Inflammatory macrophage (primary cell): ENCODE data around the gene CDSN.
A peak's percentile ranks its signal among the peaks of the same experiment; 100 is the strongest.
"Not testable (repeated sequence)": the region's sequence is repeated elsewhere in the genome, so short reads cannot be mapped to it uniquely, and the experiment has no call there.

Experiments used
- DNase-seq, 2 donors: peaks; one replicate each; pipeline ENCODE4 v3.0.0-alpha.2; 2020 to 2022
- total RNA-seq, 18 experiments: gene quantifications; one replicate each; lab custom pipeline; 2026; ENCODE audit warnings: mixed read lengths in 6 of 18, inconsistent platforms in 2 of 18; lab: John Stamatoyannopoulos, UW

Gene CDSN
- 0 to 0.03 (median 0) reads per million in 18 experiments for total RNA-seq

DNA sequence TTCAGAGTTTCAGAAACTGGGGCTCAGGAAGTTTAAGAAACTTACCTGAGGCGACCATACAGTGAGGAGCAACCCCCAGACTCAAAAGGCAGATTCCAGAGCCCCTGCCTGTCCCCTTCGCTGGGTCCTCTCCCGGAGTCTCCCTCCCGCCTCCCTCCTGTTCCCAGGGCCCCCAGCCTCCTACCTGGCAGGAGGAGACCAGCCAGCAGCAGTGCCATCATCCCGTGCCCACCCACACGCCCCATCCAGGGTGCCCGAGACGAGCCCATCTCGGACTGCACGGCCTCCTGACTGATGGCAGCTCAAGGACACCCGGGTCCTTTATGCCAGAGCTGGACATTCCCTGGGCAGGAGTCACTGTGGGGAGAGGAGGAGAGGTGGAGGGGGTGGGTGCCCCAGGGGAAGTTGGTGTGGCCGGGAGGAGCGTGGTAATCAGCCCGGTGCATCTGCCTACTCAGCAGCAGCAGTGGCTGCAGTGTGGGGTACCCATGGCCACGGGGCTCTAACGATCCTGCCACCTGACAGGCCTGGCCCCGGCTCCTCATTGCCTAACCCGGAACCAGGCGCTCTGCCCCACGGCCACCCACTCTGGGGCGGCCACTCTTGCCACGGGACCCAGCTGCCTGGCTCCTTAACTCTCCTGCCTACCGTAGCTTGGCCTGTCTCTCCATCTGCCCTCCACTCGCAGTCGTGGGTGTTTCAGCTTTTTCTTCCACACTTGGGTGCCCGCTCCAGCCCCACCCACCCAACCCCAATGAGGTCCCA lies at the start of gene CDSN:
Gene CDSN (minus strand): TSS at position 296 of the 765 bp plus-strand sequence. CDS start 27 bp downstream, at position 269.
- no peak for DNase-seq

DNA sequence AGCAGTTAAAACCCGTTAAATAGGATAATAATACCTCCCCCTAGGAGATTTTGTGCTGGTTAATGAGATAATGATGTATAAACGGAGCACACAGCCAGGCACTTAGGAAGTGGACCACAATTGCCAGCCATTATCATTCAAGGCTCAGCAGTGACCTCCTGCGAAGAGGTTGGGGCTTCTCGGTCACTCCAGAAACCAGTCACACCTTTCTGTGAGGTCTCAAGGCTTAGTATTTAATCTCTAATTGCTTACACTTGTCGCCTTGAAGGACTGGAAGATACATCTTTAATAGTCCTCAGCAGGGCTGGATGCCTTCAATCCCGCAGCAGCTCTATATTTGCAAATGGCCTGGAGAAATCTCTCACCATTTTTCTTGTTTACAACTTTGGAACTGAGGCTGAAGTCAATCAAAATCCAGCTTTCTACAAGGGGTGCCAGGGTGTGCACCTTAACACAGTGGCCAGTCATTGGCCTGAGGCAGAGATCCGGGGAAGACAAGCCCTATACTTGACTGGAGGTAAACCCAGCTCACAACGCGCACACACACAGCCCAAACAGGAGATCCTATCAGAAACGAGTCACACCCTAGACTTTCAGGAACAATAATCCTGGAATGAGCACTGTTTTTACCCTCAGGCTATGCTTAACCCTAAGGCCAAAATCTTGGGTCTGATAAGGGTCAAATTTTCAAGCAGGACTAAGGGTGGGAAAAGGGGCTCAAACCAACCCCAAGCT lies 49.0 kb upstream of the CDSN start:
- DNase-seq = no peak

GRCh38 chr6:31168606-31169005 lies 48.4 kb upstream of the CDSN start:
- no peak for DNase-seq

DNA sequence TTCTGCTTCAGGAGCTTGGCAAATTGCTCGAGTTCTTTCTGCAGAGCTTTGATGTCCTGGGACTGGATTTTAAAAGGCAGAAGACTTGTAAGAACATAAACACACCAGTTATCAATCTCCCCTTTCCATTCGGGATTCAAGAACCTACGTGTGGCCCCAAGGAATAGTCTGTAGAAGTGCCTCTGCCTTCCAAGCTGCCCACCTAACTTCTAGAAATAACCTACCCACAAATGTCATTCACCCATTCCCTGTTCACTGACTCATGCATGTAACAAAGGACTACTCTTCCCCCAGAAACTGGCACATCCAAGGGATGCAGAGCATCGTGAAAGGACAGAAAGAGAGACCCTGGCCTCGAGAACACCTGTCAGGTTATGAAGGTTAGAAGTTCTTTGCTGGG lies 45.7 kb upstream of the CDSN start:
- no peak for DNase-seq

DNA sequence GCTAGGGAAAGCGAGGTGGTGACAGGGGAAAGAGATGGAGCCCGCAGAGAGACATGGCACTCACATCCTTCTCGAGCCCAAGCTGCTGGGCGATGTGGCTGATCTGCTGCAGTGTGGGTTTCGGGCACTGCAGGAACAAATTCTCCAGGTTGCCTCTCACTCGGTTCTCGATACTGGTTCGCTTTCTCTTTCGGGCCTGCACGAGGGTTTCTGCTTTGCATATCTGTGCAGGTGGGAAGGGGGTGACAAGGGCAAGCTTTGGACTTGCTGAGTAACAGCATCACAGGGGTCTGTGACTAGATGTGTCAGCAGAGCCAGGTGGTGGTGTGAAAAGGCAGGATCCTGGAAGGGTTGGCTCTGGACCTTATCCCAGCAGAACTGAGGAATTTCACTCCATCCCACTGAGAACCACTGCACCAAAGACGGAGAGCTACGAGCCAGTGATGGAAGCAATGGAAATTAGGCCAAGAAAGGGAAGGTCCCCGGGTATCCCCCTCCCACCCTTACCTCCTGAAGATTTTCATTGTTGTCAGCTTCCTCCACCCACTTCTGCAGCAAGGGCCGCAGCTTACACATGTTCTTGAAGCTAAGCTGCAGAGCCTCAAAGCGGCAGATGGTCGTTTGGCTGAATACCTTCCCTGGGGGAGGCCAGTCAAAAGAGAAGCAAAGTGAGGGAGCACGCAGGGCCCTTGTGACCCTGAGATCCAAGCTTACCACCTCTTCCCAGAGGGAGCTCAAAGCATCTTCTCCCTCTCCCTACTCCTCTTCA lies 45.0 kb upstream of the CDSN start:
- DNase-seq = not testable (repeated sequence)

DNA sequence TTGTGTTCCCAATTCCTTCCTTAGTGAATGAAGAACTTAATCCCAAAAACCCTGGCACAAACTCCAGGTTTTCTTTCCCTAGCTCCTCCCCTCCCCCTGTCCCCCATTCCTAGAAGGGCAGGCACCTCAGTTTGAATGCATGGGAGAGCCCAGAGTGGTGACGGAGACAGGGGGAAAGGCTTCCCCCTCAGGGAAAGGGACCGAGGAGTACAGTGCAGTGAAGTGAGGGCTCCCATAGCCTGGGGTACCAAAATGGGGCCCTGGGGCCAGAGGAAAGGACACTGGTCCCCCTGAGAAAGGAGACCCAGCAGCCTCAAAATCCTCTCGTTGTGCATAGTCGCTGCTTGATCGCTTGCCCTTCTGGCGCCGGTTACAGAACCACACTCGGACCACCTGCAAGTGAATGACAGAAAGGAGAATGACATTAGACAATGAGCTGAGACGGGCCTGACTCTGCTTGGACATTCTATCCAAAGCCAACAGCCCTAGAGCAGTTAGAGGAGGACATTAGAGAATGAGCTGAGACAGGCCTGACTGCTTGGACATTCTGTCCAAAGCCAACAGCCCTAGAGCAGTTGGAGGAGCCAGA lies 44.3 kb upstream of the CDSN start:
- DNase-seq = not testable (repeated sequence)

- no peak for DNase-seq
Observed at GRCh38 chr6:31163922-31164321, 43.7 kb upstream of the CDSN start.

DNA sequence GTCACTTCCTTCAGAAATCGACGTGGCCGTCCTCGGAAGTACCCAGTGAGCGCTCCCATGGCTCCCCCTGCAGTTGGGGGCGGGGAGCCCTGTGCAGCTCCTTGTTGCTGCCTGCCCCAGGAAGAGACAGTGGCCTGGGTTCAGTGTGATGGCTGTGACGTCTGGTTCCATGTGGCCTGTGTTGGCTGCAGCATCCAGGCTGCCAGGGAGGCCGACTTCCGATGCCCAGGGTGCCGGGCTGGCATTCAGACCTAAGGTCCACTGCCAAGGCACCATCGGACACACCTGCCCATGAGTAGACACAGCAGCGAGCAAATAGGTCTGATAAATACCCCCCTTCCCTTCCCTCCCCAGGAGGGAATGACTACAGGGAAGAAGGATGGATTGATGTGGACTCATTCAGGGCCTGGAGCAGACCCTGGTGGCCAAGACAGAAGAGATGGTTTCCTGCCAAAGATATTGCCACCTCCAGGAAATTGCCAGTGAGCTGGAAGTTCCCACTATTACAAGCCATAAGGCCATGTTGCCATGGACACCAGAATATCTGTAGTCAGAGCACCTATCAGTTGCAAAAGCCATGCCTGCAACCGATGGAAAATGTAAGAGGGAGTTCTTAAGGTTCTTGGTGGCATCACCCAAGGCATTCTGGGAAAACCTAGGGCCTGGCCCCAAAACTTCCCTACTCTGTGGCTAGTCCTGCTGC lies 42.4 kb upstream of the CDSN start:
- no peak for DNase-seq

GRCh38 chr6:31161216-31162126 lies 41.2 kb upstream of the CDSN start:
- DNase-seq = no peak

GRCh38 chr6:31158863-31159855 lies 38.9 kb upstream of the CDSN start:
- peak in 1 of 2 donors; percentile 3 for DNase-seq

DNA sequence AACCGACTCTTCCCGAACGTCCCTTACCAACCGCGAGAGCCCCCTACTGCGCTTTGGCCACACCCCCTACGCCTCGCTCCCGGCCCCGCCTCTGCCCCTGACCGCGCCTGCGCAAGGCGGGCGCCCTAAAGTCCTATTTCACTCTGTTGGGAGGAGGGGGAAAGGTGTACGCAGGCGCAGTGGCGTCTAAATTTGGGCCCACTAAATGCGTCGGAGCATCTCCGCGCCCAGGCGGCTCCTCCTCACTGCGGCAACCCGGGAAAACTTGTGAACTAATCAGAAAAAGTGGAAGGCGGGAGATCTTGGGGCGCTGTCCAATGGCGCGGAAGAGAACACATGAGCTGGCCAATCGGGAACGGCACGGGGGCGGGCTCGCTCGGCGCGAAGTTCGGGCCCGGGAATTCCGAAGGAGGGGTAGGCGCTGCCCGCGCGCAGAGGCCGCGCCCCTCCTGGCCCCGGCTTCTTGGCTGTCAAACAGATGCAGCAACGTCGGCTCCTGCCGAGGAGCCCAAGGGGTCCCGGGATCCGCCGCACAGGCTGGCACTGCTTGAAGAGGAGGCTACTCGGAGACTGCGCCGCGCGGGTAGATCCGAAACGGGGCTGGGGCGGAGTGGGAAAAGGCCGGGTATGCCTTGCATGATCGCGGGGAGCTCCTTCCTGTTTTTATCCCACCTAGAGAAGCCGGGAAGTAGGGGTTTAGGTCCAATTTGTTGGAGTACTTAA lies 38.1 kb upstream of the CDSN start, which contains the start of gene TCF19:
Gene TCF19 (plus strand): TSS at position 450 of the 723 bp plus-strand sequence. CDS start 881 bp downstream, outside the sequence.
- DNase-seq = peak; percentile 99

DNA sequence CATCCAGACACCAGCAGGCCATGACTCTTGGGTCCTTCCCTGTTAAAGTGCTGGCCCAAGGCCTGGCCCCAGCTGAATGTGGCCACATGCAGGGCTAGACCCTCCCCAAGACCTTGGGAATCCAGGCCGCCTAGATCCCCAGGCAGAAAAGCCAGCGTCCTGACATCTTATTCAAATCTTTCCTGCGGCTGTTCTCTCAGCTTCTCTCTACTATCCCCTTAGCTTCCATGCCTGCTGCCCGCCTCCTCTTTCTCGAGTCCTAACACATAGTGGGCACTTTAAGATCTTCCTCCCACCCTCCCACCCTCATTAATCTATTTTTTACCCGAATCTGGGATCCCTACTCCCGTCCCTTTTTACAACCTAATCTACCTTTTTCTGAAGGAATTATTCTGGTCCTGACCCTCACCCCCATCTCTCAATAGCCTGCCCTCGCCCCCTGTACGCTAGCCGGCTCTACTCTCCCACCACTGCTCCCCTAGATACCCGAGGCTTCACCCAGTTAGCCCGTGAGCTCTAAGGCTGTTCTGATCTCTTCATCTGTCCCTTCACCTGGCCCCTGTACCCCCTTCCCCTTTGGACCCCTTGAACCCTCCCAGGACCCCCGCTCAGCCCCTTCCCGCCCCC lies 37.4 kb upstream of the CDSN start, which contains the start of gene CCHCR1:
Gene CCHCR1 (minus strand): TSS at position 290 of the 627 bp plus-strand sequence. CDS start 202 bp downstream, at position 88.
- DNase-seq = no peak

DNA sequence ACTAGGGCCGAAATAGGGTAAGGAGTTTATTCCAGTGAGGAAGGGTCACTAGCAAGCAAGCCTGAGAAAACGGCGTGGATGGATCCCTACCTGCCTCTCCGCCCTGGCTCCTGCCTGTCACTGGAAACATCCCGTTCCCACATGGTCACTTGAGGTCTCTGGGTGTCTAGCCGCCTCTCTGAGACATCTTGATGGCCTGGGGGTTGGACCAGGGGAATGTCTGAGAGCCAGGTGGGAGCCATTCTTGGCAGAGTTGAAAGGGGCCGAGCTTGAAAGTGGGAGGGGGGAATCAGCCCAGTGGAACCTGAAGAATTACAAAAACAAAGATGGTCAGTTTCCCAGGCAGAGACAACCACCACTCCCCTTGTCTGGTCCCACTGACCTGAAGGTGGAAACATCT lies 36.4 kb upstream of the CDSN start:
- DNase-seq = no peak

DNA sequence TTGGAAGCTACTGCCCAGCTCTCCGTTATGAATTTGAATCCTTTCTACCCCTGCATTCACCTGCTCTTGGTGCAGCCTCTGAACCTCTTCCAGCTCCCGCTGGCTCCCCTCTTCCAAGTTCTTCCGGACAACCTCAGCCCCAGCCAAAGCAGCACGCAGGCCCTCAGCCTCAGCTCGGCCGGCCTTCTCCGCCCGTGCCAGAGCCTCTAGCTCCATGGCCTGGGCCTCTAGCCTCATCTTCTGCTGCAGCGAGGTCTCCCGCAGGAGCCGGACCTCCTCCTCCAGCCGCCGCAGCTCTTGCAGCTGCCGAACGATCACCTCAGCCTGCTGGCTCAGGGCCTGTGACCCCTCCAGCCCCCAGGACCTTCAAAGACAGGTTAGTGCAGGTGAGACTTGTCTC lies 34.2 kb upstream of the CDSN start:
- DNase-seq = no peak

- no peak for DNase-seq
Observed at GRCh38 chr6:31152781-31153180, 32.5 kb upstream of the CDSN start.

DNA sequence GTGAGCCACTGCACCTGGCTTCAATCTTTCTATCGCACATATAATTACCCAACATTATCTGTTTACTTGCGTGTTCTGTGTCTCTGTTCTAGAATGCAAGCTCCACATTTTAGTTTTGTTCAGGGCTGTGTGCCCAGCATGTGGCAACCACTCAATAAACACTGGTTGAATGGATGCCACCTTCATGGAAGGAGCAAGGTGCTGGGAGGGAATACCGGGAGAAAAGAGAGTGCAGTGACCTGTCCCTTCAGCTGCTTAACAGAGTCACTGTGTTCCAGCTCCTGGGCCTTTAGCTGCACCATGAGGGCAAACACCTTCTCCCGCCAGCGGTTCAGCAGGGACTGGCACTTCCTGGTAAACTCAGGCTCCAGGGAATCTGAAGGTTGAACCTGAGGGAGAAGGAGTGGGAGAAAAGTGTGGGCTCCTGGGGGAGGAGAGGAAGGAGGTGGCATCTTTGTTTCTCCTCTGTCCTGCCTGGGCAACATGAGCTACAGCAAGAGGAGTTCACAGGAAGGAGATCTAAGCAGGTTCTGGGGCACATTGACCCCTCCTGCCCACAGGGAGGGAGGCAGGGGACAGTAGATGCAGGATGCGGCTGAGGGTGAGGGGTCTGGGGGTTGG lies 29.7 kb upstream of the CDSN start:
- no peak for DNase-seq

DNA sequence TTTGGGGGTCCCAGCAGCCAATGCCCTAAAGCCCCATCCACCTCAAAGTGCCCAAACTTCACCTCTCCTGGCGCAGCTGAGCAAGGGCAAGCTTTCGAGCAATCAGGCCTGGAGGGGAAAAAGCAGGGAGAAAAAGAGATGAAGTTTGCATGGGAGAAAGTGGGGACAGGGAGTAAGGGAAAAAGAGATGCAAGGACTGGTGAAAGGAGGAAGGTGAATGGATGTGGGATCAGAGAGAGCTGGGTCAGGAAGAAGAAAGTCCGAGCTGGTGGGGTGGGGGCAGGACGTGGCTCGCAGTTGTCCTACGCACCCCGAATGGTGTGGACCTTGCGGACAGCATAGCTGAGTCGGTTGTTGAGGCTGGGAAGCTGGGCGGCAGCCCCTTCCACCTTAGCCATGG lies 25.1 kb upstream of the CDSN start:
- no peak for DNase-seq

- DNase-seq = no peak
Observed at GRCh38 chr6:31144970-31145340, 24.7 kb upstream of the CDSN start.
